HCT116 (cell line): ENCODE results near the gene UTS2R.

Experiments
- CTCF ChIP-seq, 3 experiments: fragments of 200-600 bp in 1 of 3; sonication (generic) in 1 of 3; IDR thresholded peaks in 2 of 3; conservative IDR thresholded peaks in 1 of 3; 2 replicates each; pipeline ENCODE4 v1.5.1; 2012 to 2017; ENCODE audit warnings: low read depth in 2 of 3, low read length in 2 of 3, antibody characterized with exemption in 1 of 3, borderline replicate concordance in 1 of 3, control low read depth in 1 of 3, mild to moderate bottlenecking in 1 of 3, mixed read lengths in 1 of 3, mixed run types in 1 of 3, moderate library complexity in 1 of 3; ENCODE audit not compliant: insufficient read depth in 1 of 3
- EZH2 ChIP-seq: fragments of 200-600 bp; sonication (generic); IDR thresholded peaks from 2 replicates; pipeline ENCODE4 v1.6.1; 2017; ENCODE audit warnings: antibody characterized with exemption, mixed run types
- POLR2AphosphoS5 ChIP-seq: IDR thresholded peaks from 2 replicates; pipeline ENCODE4 v1.6.1; 2011; ENCODE audit warnings: mild to moderate bottlenecking, low read depth, low read length, moderate library complexity

- no peak for TF ChIP-seq EZH2
- TF ChIP-seq CTCF (IDR thresholded peaks at IDR 0.05 in 2 of 3, conservative IDR thresholded peaks at IDR 0.05 in 1 of 3; ENCODE audit: borderline replicate concordance in 1 of 3, insufficient read depth in 1 of 3, low read depth in 2 of 3, low read length in 2 of 3): peak; percentile 44 to 55 (median 45); a peak in 5 of 6 replicates
- TF ChIP-seq POLR2AphosphoS5: 0 out of 2 replicates have a peak, but pooled peaks have one; percentile 21
Observed at GRCh38 chr17:82384730-82385481, 13.3 kb downstream of the UTS2R start.
